NB4 (cell line): ENCODE results near the gene GLOD5.

ENCODE experiments used
- CTCF ChIP-seq: IDR thresholded peaks from one replicate; pipeline ENCODE4 v1.5.1; 2012; ENCODE audit warnings: low read depth, low read length
- MAX ChIP-seq: IDR thresholded peaks from 2 replicates; pipeline ENCODE4 v1.6.1; 2011; ENCODE audit warnings: low read depth, low read length
- POLR2A ChIP-seq: IDR thresholded peaks from 2 replicates; pipeline ENCODE4 v1.6.1; 2011; ENCODE audit warnings: mild to moderate bottlenecking; ENCODE audit not compliant: insufficient read length; ENCODE audit errors: extremely low read depth

- TF ChIP-seq MAX (no peak), CTCF (no peak), POLR2A (no peak)
Observed at GRCh38 chrX:48776818-48777439, 15.4 kb downstream of the GLOD5 start.
